ENCODE results near the gene HYDIN. TPM values are rescaled to one million over a fixed set of nuclear protein-coding genes. Genes with fewer than 3 reads are reported as not detected.

Gene HYDIN
- total and polyA plus RNA-seq, 9 of the 15 experiments (the other 6 are each of a cell fraction or from before 2014, with no cell fraction given): 0.08 to 0.43 (median 0.14) TPM; not detected in 1

- no peak for TF ChIP-seq CHD7 (IDR thresholded peaks at IDR 0.05; ENCODE audit: low read depth, low read length)
- no peak for TF ChIP-seq RBM25 (IDR thresholded peaks at IDR 0.05; ENCODE audit: low read depth, low read length, severe bottlenecking)
- no peak for TF ChIP-seq ZNF79 (CRISPR knock-in tag; IDR thresholded peaks at IDR 0.05; ENCODE audit: low read depth)
- peak; percentile 83; the same call in 1 of the 2 replicates for TF ChIP-seq ELF4 (CRISPR knock-in tag; IDR thresholded peaks at IDR 0.05)
- no peak for TF ChIP-seq NBN (IDR thresholded peaks at IDR 0.05; ENCODE audit: low read depth)
- no peak for TF ChIP-seq ZNF561 (CRISPR knock-in tag; conservative IDR thresholded peaks at IDR 0.05)
- TF ChIP-seq FOXJ2 (tag; IDR thresholded peaks at IDR 0.05): no peak
- TF ChIP-seq FOS (IDR thresholded peaks at IDR 0.05; ENCODE audit: extremely low read depth, insufficient read length): no peak
- TF ChIP-seq ATF1 (CRISPR knock-in tag; IDR thresholded peaks at IDR 0.05): no peak
- TF ChIP-seq ATF1 (tag; IDR thresholded peaks at IDR 0.05): peak; percentile 61
- TF ChIP-seq RAD21 (CRISPR knock-in tag; conservative IDR thresholded peaks at IDR 0.05 in 1 of 2, IDR thresholded peaks at IDR 0.05 in 1 of 2): no peak
- TF ChIP-seq PCBP2 (IDR thresholded peaks at IDR 0.05; ENCODE audit: low read depth, low read length, poor library complexity, severe bottlenecking): no peak
- no peak for TF ChIP-seq PBX2 (CRISPR knock-in tag; IDR thresholded peaks at IDR 0.05; ENCODE audit: low read depth)
- TF ChIP-seq PBX2 (tag; conservative IDR thresholded peaks at IDR 0.05; ENCODE audit: low read depth): no peak
- no peak for TF ChIP-seq PURB (CRISPR knock-in tag; IDR thresholded peaks at IDR 0.05; ENCODE audit: low read depth)
Measured at GRCh38 chr16:70800781-70801480, 429.6 kb downstream of the HYDIN start, which contains the start of gene VAC14 (continued).
